DND-41 (cell line): ENCODE results near the gene RAD51AP1.
"Not testable (repeated sequence)": the region's sequence is repeated elsewhere in the genome, so short reads cannot be mapped to it uniquely, and the experiment has no call there.

Source experiments
- CTCF ChIP-seq: IDR thresholded peaks from 2 replicates; pipeline ENCODE4 v1.5.1; 2012; ENCODE audit warnings: borderline replicate concordance, low read length, moderate library complexity, mild to moderate bottlenecking; ENCODE audit not compliant: poor library complexity, severe bottlenecking; ENCODE audit errors: extremely low read depth
- EZH2 ChIP-seq: IDR thresholded peaks from 3 replicates; pipeline ENCODE4 v1.6.1; 2012; ENCODE audit warnings: borderline replicate concordance, low read depth, mild to moderate bottlenecking, moderate library complexity, low read length, inconsistent platforms; ENCODE audit not compliant: severe bottlenecking

GRCh38 chr12:4508503-4508902 is 30.2 kb upstream of the RAD51AP1 start:
- TF ChIP-seq EZH2, CTCF: not testable (repeated sequence)
